Epithelial cell of umbilical artery (primary cell): ENCODE data around the gene CYP4B1. TPM values are rescaled to one million over a fixed set of nuclear protein-coding genes. Genes with fewer than 3 reads are reported as not detected.

Experiments
- total RNA-seq: library from RNA; depleted of rRNA; stranded (reverse); fragments of >200 nt; gene quantifications from 2 replicates; pipeline ENCODE4 v1.2.3, GENCODE V29; 2014

The CYP4B1 gene
- not detected in 2 replicates for total RNA-seq

GRCh38 chr1:46798810-46799209 is at the start of gene CYP4B1:
CYP4B1 (plus strand) TSS chr1:46799046; CDS start chr1:46799082, 36 bp downstream.

Other genes with a start within 250 kb of the CYP4B1 start
- gene KNCN, start 247.4 kb upstream of the CYP4B1 start, total RNA-seq, result not detected in 2 replicates
- gene MKNK1, start 194.8 kb upstream of the CYP4B1 start, total RNA-seq, result 16.9 and 19.0 TPM in 2 replicates
- 7.1 and 12.3 TPM in 2 replicates for gene MOB3C, start 182.2 kb upstream of the CYP4B1 start, total RNA-seq
- gene ATPAF1, start 130.7 kb upstream of the CYP4B1 start, total RNA-seq, result 30.2 and 39.8 TPM in 2 replicates
- gene TEX38, start 127.2 kb upstream of the CYP4B1 start, total RNA-seq, result not detected in 2 replicates
- 34.1 and 46.7 TPM in 2 replicates for gene EFCAB14, start 79.9 kb upstream of the CYP4B1 start, total RNA-seq
- not detected in 2 replicates for gene CYP4A11, start 142.4 kb downstream of the CYP4B1 start, total RNA-seq
- 0.32 and 0.76 TPM in 2 replicates for gene CYP4X1, start 224.6 kb downstream of the CYP4B1 start, total RNA-seq